Activated effector memory CD4-positive, alpha-beta T cell treated with Interleukin-2 at 50 U/mL for 16 hours (primary cell): ENCODE measurements around the gene LRRC63.
"Not testable (repeated sequence)": the region's sequence is repeated elsewhere in the genome, so short reads cannot be mapped to it uniquely, and the experiment has no call there.

Experiments
- DNase-seq: peaks from one replicate; pipeline ENCODE4 v3.0.0-alpha.2; 2020

The LRRC63 gene, protein sequence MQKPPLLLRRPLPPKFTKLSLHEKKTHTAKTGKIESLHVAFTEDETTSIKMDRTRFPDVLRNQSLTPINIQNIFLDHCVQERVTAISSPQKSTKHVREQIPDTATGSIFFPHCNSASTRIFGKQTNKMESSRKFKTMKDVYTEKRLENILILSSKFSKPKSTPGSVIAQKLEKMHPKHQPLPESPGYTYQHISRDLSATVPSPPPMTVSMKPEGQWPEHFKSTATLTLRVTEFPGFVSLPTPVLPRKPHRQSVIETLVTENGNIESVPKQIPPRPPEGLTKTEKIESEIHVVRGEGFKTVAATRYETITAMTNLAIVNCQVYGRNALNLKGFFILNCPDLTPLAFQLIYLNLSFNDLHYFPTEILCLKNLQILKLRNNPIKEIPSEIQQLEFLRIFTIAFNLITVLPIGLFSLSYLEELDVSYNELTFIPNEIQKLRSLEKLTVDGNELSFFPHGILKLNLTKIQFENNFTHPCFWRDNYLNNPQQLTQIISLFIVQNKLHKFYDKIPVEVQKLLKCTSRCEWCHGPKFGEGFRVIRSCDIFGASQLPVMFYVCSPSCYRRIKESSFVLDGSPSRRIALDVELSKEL

DNA sequence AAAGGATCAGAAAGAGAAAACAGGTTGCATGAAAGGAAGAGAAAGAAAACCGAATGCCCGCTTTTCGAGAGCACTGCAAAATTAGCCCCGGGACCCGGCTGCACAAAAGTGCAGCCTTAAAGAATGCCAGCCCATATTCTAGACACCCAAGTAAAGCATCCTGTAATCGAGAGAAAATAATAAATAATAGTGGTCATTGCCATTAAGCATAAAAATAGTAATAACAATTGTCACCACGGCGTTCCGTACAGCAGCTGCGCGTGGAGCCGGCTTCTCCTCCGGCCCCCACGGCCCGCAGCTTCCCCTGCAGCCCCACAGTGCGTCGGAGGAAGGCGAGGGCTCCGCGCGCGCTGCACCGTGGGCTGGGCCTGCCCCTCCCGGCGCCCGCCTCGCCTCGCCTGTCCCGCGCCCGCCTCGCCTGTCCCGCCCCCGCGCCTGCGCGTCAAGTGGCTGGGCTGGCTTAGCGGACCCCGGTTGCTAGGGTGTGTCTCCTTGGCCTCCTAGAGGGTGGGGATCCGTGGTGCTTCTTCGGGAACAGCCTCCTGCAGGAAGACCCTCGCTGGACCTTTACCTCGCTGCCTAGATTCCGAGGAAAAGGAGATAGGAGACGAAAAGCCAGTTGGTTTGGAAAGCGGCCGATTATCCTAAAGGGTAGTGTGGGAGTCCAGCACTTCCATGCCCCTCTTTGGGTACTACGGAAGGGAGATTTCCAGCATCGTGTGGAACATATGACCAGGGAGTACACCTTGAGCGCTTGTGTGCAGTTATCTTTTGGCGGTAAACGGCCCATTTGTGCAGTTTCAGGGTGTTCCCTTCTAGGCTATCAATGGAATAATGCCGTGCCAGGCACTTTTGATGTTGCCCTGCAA, at the start of gene LRRC63:
LRRC63 (plus strand) TSS at position 446 of the 869 bp plus-strand sequence. CDS start 1,107 bp downstream, outside the sequence.
- DNase-seq, result peak; percentile 77

DNA sequence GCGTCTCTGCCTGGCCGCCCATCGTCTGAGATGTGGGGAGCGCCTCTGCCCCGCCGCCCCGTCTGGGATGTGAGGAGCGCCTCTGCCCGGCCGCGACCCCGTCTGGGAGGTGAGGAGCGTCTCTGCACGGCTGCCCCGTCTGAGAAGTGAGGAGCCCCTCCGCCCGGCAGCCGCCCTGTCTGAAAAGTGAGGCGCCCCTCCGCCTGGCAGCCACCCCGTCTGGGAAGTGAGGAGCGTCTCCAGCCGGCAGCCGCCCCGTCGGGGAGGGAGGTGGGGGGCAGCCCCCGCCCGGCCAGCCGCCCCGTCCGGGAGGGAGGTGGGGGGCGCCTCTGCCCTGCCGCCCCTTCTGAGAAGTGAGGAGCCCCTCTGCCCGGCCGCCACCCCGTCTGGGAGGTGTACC, 49.0 kb upstream of the LRRC63 start:
- DNase-seq, result not testable (repeated sequence)

DNA sequence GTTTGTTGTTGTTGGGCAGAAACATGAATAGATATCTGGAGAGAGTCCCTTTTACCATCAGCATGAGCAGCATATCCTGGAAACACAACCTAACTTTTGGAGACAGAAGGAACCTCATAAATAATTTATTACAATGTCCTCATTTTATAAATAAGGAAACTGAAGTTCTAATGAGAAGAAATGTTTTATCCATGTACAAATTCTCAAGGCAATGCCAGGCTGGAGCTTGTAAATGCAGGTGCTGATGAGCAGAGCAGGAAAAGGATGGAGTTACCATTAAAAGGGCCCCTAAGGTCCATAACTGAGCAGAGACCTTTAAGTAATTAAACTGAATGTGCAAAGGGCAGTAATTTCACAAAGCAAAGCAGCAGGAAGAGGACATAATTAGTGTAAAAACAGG, 47.1 kb upstream of the LRRC63 start:
- DNase-seq, result no peak

DNA sequence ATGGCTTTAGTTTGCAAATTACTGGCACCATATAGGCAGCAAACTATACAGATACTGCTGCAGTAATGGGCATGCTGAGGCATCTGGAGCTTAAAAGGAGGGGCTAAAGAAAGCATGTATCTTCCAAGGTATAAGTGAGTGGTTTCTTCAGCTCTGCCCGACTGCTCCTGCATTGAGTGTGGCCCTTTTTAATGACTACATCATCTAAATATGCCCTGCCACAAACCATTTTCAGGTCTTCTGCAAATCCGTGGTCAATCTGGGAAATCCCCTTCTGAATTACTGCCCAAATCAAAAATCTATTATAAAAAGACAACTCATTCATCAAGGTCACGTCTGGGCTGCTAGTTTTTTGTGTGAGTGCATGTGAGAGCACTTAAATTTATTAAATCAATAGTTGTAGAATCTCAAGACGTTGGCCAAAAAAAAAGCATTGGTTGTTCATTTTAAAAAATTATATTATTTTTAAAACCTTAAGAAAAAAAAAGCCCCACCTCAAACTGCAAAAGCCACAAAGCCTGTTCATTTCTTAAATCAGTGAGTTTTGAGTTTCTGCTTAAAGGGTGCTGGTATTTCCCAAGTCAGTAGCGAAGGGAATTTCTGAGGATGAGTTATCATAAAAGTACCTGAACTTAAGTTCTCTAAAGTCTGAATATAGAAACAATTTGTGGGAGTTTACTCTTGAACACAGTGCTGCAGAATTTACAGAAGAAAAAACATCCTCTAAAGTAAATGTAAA, 46.1 kb upstream of the LRRC63 start:
- DNase-seq, result no peak

DNA sequence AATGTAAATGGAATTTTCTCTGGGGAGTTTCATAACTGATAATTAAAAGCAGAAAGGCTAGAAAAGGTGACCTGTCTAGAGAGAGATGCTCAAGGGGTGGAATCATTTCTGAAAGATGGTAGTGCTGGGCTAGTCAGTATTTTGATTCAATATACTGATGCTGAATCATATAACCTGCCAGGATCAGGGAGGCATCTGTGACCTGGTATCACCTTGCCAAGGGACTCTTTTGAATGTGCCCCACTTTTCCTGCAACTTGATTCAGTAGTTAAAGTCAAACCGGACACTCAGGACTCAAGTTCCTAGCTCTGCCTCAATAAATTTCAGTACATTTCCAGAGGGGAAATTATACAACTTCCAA, 45.5 kb upstream of the LRRC63 start:
- no peak for DNase-seq

DNA sequence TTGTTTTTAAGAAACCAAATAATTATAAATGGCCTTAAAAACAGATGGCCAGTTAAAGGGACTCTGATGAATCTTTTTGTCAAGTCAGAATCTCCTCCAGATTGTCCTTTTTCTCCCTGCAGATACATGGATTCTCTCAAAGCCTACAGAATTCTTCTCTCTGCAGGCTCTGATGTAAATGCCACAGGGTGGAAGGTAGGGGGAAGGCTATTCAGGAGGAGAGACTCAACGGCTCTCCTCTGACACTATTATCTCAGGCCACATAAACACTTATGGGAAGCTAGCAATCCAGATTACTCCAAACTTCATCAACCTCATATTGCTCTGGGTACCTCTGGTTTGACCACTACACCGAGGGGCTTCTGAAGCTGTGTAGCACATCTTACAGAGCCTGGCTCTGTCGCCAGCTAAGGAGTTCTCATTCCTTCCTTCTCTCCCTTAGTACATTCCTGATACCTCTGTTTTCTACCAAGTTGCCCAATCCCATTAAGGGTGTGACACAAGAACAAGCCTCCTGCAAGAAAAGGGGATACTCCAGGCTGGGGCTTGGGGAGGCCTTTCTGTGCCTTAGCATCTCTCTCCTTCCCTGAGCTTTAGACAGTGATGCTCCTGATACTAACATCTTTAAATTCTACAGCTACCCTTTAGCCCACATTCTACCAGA, 44.6 kb upstream of the LRRC63 start:
- no peak for DNase-seq

DNA sequence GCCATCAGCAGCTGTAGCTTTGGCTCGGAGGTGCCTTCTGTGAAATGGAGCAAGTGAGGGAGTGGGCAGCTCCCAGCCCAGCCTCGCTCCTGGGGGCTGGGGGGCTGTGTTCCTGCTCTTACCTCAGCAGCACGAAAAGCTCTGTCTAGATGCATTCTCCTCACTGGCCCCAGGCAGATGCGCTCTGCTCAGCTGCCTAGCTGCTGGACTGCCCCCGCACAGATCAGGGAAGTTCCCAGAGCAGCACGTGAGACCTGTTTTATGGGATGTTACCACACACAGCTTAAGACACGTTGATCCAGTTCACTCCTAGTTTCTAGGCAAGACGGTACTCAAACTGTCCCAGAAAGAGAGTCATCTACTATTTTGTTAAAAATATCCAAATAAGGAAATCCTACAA, 43.4 kb upstream of the LRRC63 start:
- no peak for DNase-seq

DNA sequence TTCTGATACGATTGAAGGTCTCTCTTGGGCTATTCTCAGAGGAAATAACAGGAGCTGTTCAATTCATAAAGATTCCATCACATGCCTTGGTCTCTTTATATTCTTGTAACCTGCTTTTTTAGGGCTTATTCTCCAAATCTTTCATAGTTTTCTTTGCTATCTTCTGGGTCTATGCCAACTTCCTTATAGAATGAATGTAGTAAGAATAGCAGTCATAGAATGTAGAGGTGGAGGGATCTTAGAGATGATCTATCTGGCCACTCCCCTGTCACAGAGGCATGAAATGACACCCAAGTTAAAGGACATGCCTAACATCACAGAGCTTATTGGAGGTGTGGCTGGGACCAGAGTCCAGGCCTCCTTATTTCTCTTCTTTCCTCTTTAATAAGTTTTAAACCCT, 42.9 kb upstream of the LRRC63 start:
- no peak for DNase-seq

DNA sequence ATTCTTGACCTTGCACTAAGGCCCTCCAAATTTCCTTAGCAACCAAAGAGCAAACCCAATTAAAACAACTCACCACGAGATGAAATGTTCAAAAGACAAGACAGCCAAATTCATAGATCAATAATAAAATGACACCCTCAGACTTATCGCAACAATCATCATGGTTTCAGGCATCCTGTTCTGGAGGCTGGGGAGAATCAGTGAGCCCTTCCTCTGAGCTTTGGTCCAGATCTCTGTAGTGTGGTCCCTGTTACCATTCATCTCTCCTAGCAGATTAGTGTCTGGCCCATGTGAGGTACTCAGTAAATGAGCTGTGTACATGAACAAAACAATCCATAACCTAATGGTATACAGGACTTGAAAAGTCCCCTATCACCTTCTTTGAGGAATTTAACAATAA, 42.0 kb upstream of the LRRC63 start:
- DNase-seq, result no peak

DNA sequence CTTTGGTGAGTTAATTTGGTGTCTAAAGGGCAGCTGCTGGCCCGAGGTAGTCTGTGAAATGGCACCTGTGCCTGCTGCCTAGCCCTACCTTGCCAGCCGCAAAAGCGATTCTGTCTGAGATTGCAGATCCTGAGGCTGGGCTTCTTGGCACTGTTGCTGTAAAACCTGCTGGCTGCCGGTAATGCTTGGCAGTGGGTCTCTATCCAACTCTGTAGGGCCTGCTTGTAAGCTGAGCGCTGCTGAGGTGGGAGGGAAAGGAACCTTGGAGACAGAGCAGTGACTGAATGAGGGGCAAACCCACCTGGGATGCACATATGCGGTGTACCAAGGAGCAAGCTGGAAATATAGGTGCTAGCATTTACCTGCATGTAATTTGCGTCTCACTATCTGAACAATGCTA, 41.5 kb upstream of the LRRC63 start:
- DNase-seq, result no peak

DNA sequence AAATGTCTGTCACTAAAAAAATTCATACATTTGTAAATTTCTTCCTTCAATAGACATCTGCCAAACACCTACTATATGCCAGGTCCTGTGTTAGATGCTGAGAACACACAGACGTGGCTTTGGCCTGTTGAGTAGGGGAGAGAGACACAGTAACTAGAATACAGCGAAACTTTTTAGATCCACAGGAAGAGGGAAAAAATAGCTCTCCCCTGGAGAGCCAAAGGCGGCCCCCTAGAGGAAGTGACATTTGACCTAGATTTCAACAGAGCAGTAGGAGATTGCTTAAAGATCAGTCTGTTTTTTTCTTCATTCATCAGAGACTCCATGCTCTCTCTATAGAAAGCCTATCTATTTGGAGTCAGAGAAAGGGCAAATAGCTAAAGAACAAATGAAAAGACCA, 41.0 kb upstream of the LRRC63 start:
- no peak for DNase-seq

DNA sequence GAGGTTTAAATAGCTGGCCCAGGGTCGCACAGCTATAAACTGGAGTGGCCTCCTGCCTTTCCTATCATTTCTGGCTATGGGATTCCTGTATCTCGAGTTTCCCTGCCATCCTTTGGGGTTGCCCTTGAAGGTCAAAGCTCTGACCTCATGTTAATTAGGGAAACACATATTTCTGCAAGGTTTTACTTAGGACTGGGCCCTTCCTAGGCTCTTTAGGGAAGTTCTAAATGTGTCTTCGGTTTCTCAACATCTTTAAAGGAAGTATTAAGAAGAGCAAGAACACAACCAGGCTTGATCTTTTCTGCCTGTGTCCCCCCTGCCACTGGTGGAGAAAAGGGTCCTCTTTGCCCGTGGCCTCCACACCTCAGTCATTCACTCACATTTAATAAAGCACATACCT, 40.5 kb upstream of the LRRC63 start:
- no peak for DNase-seq

DNA sequence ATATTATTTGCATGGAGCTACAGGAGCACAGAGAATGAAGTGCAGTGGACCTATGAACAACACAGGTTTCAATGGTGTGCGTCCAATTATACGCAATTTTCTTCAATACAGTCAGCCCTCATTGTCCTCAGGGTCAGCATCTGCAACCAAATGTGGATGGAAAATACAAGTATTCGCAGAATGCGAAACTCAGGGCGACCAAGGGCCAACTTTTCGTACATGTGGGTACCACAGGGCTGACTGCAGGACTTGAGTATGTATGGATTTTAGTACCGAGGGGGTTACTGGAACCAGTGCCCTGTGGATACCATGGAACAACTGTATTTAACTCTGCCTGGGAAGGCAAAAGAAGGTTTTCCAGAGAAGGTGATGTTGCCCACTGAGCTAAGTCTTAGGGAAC, 40.0 kb upstream of the LRRC63 start:
- DNase-seq, result no peak

DNA sequence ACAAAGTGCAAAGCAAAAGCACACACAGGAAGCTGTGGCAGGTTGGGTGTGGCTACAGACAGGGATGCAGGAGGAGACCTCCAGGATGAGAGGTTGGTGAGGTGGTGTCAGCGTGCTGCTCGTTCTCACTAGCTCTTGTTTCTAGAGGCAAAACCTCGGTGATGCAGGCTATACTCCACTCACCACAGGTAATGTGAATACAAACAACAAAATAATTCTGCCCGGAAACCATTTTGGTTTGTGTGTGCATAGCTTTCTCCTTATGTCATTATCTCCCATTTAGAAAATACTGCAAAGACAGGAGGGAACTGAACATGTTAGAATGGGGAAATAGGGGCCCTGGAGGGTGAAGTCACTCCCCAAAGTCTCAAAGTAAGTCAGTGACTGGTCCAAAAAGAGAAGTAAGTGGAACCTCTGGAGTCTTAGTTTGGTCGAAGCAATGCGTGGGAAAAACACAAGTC, 39.2 kb upstream of the LRRC63 start:
- DNase-seq, result peak; percentile 61

DNA sequence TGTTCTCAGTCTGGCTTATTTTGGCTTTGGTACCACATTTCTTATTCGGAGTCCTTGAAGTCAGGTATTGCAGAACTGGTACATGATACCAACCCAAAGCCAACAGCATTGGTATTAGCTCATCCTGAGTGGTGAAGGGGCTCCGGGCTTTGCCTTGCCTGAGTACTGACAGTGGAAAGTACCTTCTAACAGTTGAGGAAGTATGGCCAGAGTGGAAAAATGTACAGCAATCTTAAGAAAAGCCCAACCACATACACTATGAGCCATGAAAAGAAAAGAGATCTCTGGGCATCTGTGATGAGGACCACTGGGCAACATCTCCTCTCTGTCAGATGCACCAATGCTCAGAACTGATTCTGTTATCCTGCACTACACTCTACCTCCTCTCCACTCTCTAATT, 38.1 kb upstream of the LRRC63 start:
- no peak for DNase-seq

DNA sequence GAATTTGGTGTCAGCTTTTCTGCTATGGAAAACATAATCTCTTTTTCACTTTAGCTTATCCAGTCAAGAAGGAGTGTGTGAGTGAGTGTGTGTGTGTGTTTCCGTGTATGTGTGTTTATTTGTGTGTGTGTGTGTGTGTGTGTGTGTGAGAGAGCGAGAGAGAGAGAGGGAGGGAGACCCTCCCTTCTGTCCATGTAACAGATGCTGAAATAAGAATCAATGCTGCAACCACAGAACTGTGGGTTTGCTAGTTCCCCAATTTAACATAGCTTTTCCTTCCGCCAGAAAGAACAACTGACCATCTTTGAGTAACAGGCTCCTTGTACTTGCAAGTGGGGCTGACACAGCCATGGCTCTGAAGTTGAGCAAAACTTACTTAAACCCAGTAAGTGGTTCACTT, 35.0 kb upstream of the LRRC63 start:
- DNase-seq, result no peak

DNA sequence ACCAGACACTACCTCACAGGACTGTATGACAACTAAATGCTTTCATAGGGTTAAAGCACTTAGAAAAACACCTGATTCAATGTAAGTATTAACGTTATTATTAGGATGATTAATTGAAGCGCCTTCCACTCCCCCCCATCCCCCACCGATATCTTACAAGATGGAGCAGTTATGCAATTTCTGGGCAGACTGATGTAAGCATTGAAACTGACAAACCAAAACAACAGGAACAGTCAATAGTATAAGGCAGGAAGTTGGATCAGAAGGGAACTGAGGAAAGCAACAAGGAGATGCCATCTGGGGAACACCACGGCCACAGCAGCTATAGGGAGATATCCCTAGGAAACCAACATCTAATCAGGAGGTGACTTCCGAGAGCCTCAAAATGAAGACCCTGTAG, 33.6 kb upstream of the LRRC63 start:
- no peak for DNase-seq

DNA sequence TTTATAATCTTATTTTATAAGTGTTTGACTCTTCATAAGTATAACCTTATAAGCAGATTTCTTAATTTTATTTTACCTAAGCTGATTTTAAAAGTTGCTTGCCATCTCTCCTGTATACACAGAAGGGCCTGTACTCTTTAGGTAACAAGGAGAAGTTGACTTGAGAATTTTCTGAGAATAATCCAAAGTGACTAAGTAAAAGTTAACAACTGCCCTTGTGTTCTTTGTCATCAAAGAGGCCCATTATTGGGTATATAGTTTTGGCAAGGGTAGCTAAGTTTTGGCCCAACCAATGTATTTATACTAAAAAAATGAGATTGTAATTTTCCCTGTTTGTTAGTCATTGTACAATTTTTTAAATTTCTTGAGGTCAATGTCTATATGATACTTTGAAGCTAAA, 32.9 kb upstream of the LRRC63 start:
- DNase-seq, result no peak

DNA sequence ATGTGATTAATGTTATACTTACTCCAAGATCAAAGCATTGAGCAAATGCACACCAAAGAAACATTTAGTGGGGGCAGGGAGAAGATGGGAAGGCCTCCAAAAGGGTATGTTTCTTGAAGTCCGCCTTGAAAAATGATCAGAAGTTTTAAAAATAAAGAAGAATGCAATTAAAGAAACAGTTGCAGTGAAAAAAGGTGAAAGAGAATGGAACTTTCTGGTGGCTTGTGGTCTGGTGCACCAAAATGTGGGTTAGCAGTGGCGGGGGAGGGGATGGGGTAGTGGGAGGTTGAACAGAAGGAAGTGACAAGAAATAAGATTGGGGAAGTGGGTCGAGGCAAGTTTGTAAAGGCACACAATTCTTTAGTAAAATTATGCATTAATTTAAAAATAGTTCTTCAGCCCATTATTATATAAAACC, 32.2 kb upstream of the LRRC63 start:
- DNase-seq, result peak; percentile 66

DNA sequence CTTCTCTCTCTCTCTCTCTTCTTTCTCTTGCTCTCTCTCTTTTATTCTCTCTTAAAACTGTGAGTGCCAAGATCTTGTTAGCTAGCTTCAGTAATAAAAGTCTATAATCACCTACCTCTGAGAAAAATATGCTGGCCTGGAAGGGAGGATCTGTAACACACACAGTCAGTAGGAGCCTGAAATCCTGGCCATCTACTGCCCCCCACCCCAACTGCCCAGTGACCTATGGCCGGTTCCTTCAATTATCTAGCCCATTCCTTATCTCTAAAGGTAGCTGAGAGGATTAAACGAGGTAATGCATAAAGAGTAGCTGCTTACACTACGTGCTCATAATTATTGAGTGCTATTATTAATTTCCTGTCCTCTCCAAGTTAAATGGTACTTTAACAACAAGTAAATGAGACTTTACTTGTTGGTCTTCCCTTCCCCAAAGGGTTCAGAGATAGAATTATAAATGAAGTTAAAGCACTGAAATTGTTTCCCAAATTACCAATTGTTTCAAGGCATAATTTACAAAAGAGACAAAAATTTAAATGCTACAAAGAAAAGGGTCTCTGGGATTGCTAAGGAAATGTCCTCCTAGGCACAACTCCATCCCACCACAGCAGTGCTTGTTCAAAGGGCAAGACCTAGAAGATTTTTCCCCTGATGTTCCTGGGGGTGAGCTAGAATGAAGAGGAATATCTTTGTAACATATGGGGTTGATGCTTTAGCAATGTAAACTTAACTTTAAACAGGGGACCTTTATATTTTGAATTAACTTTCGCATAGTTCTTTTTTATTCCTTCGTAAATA, 31.6 kb upstream of the LRRC63 start:
- no peak for DNase-seq

DNA sequence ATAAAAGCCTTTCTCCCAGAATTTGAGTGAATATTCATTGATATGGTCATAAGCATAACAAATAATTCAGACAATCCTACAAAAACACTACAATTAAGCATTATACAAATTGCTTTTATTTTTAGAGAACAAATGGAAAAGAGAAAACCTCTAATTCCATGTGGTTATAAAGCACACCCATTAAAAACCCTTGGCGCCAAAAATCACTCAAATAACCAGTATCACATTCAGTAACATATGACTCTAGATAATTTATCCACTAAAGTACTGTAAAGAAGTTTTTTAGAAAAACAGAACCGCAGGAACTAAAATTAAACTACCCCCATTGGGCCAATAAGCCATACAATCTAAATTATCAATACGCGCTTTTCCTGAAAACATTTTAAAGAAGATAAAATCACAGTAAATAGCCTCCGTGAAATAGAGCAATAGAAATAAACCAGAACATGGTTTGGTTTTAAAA, 30.3 kb upstream of the LRRC63 start:
- no peak for DNase-seq
